Measurements from ENCODE around the gene PAWR.

GRCh38 chr12:79691511-79692248 lies 916 bp upstream of the PAWR start:
- TF ChIP-seq EP300 (IDR thresholded peaks at IDR 0.05) = no peak
- TF ChIP-seq CTCF (IDR thresholded peaks at IDR 0.05) = no peak
- TF ChIP-seq POLR2AphosphoS5 (IDR thresholded peaks at IDR 0.05) = no peak
- TF ChIP-seq POLR2A (IDR thresholded peaks at IDR 0.05) = no peak
